Measurements from ENCODE around the gene DPEP1. TPM values are rescaled to one million over a fixed set of nuclear protein-coding genes. Genes with fewer than 3 reads are reported as not detected.
A peak's percentile ranks its signal among the peaks of the same experiment; 100 is the strongest.

Gene DPEP1
- total RNA-seq, 1 donor from 2014 or later: not detected

DNA sequence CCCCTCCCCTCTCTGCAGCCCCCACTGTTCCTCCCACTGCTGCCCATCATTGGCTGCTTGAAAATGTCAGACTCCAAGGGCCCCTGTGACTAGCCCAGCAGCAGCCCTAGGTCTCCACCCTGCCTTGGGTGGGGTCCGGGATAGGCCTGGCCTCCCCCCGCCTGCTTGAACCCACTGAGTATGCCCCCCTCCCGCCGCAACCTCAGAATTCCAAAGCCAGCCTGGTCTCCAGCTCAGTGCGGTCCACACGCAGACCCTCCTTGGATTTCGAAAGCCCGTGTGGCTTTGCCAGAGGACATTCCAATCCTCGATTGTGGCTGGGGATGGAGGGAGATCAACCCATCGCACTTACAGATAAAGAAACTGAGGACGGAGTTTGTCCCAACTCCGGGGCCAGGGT lies 6.4 kb downstream of the DPEP1 start:
- Histone ChIP-seq H3K36me3 (no peaks in the 10 kb centered on the region), H3K4me1 (peaks cover 17% of the 10 kb centered on the region), H3K27me3 (ENCODE audit: low read depth) (peaks cover 75% of the 10 kb centered on the region), H3K27ac (replicated peaks) (no peak overlapping the region), H3K9me3 (replicated peaks) (no peaks in the 10 kb centered on the region), H3K4me3 (no peak overlapping the region)
- intact Hi-C loops (cut with micrococcal nuclease): no loop called here
- no peak for DNase-seq
- TF ChIP-seq, protein P1, sequence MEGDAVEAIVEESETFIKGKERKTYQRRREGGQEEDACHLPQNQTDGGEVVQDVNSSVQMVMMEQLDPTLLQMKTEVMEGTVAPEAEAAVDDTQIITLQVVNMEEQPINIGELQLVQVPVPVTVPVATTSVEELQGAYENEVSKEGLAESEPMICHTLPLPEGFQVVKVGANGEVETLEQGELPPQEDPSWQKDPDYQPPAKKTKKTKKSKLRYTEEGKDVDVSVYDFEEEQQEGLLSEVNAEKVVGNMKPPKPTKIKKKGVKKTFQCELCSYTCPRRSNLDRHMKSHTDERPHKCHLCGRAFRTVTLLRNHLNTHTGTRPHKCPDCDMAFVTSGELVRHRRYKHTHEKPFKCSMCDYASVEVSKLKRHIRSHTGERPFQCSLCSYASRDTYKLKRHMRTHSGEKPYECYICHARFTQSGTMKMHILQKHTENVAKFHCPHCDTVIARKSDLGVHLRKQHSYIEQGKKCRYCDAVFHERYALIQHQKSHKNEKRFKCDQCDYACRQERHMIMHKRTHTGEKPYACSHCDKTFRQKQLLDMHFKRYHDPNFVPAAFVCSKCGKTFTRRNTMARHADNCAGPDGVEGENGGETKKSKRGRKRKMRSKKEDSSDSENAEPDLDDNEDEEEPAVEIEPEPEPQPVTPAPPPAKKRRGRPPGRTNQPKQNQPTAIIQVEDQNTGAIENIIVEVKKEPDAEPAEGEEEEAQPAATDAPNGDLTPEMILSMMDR (IDR thresholded peaks at IDR 0.05; ENCODE audit: borderline replicate concordance): no peak

DNA sequence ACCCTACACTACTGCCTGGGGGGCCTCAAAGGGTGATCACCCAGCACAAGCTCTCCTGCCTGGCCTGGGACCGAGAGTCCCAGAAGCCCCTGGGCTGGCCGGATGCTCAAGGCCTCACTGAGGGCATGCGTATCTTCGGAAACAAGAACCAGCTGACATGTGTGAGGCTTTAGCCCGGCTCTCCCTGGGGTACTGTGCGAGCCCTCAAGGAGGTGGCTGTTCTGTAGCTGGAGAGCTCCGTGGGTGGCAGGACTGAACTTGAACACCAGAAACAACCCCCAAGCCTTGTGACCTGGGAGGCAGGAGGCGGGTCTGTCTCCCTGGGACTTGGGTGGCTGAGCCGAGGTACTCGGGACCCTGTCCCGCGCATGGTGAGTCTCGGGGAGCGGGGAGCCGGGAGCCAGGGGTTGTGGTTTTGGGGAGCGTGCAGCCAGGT lies 7.0 kb downstream of the DPEP1 start:
- H3K4me3 ChIP-seq: no peak overlapping the region
- H3K4me1 ChIP-seq: peaks cover 17% of the 10 kb centered on the region
- H3K9me3 ChIP-seq (replicated peaks): no peaks in the 10 kb centered on the region
- no peak overlapping the region for H3K27ac ChIP-seq (replicated peaks)
- TF ChIP-seq, protein P1 (IDR thresholded peaks at IDR 0.05; ENCODE audit: borderline replicate concordance): no peak
- H3K27me3 ChIP-seq (ENCODE audit: low read depth): peaks cover 74% of the 10 kb centered on the region
- H3K36me3 ChIP-seq: no peaks in the 10 kb centered on the region
- DNase-seq: no peak
- intact Hi-C loops (cut with micrococcal nuclease): no loop called here

DNA sequence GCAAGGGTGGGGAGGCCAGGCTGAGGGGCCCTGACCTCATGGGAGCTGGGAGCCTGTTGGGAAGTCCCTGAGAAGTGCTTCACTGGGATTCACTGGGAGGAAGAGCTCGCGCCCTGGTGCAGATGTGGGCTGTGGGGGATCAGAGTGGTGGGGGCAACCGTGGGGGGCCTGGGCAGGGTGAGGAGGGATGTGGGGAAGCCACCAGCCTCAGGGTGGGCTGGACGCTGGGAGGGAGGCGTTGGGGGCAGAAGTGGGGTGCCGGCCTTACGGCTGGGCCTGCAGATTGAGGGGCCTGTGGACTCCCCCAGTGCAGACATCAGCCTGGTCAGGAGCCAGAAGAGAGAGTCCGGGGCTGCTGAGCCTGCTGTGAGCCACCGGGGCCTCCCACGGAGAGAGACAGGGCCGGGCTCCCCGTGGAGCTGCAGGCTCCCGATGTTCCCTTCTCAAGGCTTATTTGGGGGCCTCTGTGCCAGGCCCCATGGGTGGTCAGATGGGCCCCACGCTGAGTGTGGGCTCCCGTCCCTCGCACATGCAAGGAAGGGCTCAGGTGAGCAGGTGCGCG lies 7.8 kb downstream of the DPEP1 start:
- H3K4me3 ChIP-seq: no peak overlapping the region
- DNase-seq: no peak
- TF ChIP-seq, protein P1 (IDR thresholded peaks at IDR 0.05; ENCODE audit: borderline replicate concordance): no peak
- no peak overlapping the region for H3K27ac ChIP-seq (replicated peaks)
- H3K27me3 ChIP-seq (ENCODE audit: low read depth): peaks cover 75% of the 10 kb centered on the region
- peaks cover 17% of the 10 kb centered on the region for H3K4me1 ChIP-seq
- intact Hi-C loops (cut with micrococcal nuclease): no loop called here
- no peaks in the 10 kb centered on the region for H3K9me3 ChIP-seq (replicated peaks)
- H3K36me3 ChIP-seq: no peaks in the 10 kb centered on the region

DNA sequence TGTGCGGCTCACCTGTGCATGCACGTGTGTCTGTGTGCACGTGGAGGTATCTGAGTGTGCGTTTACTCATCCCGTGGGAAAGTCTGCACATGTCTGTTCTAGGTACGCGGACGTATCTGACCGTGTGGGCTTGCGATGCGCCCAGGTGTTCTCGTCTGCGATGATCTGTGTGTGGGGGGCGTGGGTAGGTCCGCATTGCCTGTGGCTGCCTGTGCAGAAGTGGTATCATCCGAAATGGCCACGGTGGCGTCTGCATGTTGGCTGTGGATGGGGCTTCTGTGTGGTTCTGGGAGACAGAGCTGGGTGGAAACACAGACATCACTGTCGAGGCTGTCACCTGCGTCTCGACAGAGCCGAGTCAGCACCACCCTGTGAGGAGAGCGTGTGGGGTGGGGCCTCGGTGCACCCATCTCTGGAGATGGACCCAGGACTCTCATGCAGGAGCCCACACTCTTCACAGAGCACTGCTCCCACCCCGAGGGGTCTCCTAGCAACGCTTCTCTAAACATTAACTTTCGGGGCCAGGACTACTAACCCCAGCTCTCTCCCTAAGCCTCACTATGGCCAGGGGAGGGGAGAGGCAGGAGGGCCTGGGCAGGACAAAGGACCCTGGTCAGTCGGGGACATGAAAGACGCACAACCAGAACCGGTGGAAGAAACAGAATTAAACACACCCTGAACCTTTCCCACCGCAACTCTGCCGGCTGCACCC lies 8.4 kb downstream of the DPEP1 start:
- DNase-seq: no peak
- intact Hi-C loops (cut with micrococcal nuclease): no loop called here
- Histone ChIP-seq H3K4me3 (no peak overlapping the region), H3K36me3 (no peaks in the 10 kb centered on the region), H3K4me1 (peaks cover 10% of the 10 kb centered on the region), H3K27ac (replicated peaks) (no peak overlapping the region), H3K9me3 (replicated peaks) (no peaks in the 10 kb centered on the region), H3K27me3 (ENCODE audit: low read depth) (peaks cover 80% of the 10 kb centered on the region)
- TF ChIP-seq, protein P1 (IDR thresholded peaks at IDR 0.05; ENCODE audit: borderline replicate concordance): no peak

DNA sequence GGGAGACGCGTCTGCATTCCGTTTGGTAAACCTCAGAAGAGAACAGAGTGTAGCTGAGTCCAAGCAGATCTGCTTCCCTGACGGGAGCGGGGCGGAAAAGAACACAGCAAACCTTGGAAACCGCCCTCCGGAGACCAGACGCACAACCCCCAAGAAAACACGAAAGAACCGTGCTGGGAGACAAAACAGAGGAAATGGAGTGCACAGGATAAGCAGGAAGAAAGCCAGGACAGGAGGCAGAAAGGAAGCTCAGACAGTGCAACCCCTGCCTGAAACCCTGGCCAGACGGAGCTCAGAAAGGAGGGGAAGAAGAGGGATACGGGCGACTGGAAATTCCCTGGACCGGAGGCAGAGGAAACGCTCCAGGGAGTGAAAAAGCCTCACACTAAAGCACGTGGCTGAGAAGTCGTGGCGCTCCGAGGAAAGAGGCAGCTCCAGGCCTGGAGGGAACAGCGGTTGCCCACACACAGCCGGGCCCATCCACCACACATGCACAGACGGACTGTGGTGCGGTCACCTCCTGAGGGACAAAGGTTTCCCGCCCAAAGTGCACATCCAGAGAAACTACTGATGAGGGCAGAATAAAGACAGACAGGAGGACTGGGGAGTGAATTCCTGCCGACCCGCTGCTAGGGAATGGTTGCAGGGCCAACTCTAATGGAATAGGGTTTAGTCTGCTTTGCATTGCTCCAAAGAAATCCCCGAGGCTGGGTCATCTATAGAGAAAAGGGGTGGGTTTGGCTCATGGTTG lies 10.2 kb downstream of the DPEP1 start:
- DNase-seq: no peak
- H3K9me3 ChIP-seq (replicated peaks): no peaks in the 10 kb centered on the region
- intact Hi-C loops (cut with micrococcal nuclease): no loop called here
- H3K27ac ChIP-seq (replicated peaks): peak overlapping the region; percentile 32
- no peak overlapping the region for H3K4me3 ChIP-seq
- no peaks in the 10 kb centered on the region for H3K36me3 ChIP-seq
- TF ChIP-seq, protein P1 (IDR thresholded peaks at IDR 0.05; ENCODE audit: borderline replicate concordance): no peak
- peaks cover 7% of the 10 kb centered on the region for H3K4me1 ChIP-seq
- H3K27me3 ChIP-seq (ENCODE audit: low read depth): peaks cover 67% of the 10 kb centered on the region
